ENCODE measurements around the gene SLC9A6.

DNA sequence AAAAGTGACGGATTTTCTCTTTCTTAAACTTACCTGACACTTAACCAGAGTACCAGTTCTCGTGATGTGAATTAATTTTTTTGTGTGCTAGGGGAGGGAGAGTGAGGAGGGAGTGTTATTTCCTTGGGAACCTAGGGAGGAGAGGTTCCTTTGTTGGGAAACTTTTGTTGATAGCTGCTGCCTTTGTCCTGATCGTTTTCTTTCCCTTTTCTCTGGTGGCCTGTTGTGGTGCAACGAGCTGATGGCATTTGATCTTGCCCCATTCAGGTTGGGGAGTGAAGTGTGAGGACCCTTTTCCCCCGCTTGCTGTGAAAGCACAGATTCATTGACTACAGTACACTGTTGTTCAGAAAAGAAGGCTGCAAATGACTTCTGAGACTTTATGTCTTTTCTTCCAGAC, 59.8 kb downstream of the SLC9A6 start:
- TF ChIP-seq EZH2 (IDR thresholded peaks at IDR 0.05; ENCODE audit: low read depth, unreplicated experiment) (no peak), POLR2AphosphoS5 (IDR thresholded peaks at IDR 0.05; ENCODE audit: low read depth) (no peak), EZH2phosphoT487 (IDR thresholded peaks at IDR 0.05; ENCODE audit: unreplicated experiment) (no peak), JUNB (IDR thresholded peaks at IDR 0.05; ENCODE audit: unreplicated experiment) (no peak), STAT1 (IDR thresholded peaks at IDR 0.05; ENCODE audit: unreplicated experiment) (no peak)
- TF ChIP-seq, protein P1, sequence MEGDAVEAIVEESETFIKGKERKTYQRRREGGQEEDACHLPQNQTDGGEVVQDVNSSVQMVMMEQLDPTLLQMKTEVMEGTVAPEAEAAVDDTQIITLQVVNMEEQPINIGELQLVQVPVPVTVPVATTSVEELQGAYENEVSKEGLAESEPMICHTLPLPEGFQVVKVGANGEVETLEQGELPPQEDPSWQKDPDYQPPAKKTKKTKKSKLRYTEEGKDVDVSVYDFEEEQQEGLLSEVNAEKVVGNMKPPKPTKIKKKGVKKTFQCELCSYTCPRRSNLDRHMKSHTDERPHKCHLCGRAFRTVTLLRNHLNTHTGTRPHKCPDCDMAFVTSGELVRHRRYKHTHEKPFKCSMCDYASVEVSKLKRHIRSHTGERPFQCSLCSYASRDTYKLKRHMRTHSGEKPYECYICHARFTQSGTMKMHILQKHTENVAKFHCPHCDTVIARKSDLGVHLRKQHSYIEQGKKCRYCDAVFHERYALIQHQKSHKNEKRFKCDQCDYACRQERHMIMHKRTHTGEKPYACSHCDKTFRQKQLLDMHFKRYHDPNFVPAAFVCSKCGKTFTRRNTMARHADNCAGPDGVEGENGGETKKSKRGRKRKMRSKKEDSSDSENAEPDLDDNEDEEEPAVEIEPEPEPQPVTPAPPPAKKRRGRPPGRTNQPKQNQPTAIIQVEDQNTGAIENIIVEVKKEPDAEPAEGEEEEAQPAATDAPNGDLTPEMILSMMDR (conservative IDR thresholded peaks at IDR 0.05; ENCODE audit: low read depth in 2 of 2) = no peak
- TF ChIP-seq, protein P2, sequence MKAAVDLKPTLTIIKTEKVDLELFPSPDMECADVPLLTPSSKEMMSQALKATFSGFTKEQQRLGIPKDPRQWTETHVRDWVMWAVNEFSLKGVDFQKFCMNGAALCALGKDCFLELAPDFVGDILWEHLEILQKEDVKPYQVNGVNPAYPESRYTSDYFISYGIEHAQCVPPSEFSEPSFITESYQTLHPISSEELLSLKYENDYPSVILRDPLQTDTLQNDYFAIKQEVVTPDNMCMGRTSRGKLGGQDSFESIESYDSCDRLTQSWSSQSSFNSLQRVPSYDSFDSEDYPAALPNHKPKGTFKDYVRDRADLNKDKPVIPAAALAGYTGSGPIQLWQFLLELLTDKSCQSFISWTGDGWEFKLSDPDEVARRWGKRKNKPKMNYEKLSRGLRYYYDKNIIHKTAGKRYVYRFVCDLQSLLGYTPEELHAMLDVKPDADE (IDR thresholded peaks at IDR 0.05) = no peak
